ENCODE data around the gene TMTC4. TPM values are rescaled to one million over a fixed set of nuclear protein-coding genes. Genes with fewer than 3 reads are reported as not detected.

Gene TMTC4
- total and polyA plus RNA-seq, 5 donors: 3.8 to 9.1 (median 7.2) TPM

DNA sequence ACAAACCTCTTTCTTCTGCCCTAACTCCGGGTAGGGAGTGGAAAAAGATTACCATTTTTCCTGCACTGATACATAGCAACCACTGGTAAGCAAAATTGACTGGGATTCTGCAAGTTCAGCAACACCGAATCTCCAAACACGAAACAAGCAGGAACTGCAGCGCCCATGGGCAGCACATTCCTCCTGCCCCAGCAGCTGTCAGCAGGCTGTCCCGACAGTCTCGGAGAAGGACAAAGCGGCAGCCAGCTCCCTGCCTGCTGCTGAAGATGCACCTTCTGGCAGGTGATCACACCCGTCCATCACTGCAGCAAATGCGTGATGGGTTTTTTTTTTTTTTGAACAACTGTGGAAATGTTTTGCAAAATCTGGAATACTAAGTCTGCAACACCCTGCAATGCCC lies 6.7 kb downstream of the TMTC4 start:
- Histone ChIP-seq H3K4me3 (ENCODE audit: low read length) (no peak overlapping the region), H3K27me3 (ENCODE audit: control insufficient read depth, insufficient read depth) (no peaks in the 10 kb centered on the region), H3K27ac (ENCODE audit: low read length) (no peak overlapping the region), H3K4me1 (ENCODE audit: control insufficient read depth, insufficient read depth, low read length) (no peaks in the 10 kb centered on the region), H3K9me3 (ENCODE audit: control insufficient read depth, low read length) (no peaks in the 10 kb centered on the region)
- 91% methylated on average over 9 of the region's 9 CpGs for WGBS
- ATAC-seq: no peak
- intact Hi-C loops (cut with DNase I): no loop called here
- no peak for DNase-seq

DNA sequence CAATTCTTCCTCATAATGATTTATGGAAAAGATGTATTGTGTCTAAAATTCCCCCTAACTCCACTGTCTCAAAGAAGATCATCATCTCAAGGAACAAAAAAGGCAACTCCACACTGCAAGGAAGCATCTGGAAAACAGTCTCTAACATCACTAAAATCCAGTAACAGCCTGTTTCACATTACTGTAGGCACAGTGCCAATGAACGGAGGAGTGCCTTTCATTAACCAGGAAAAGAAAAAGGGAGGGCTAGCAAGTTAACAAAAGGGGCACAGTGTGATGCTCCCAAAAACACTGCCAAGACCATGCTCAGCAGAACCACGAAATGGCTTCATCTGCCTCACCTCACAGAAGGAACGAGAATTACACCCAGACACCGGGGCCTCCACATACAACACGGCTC lies 8.5 kb downstream of the TMTC4 start:
- 61% methylated on average over 5 of the region's 5 CpGs for WGBS
- H3K4me3 ChIP-seq (ENCODE audit: low read length): no peak overlapping the region
- no peak overlapping the region for H3K27ac ChIP-seq (ENCODE audit: low read length)
- no peaks in the 10 kb centered on the region for H3K9me3 ChIP-seq (ENCODE audit: control insufficient read depth, low read length)
- no peaks in the 10 kb centered on the region for H3K27me3 ChIP-seq (ENCODE audit: control insufficient read depth, insufficient read depth)
- DNase-seq (no peak), ATAC-seq (no peak)
- intact Hi-C loops (cut with DNase I): no loop called here
- H3K4me1 ChIP-seq (ENCODE audit: control insufficient read depth, insufficient read depth, low read length): no peaks in the 10 kb centered on the region

DNA sequence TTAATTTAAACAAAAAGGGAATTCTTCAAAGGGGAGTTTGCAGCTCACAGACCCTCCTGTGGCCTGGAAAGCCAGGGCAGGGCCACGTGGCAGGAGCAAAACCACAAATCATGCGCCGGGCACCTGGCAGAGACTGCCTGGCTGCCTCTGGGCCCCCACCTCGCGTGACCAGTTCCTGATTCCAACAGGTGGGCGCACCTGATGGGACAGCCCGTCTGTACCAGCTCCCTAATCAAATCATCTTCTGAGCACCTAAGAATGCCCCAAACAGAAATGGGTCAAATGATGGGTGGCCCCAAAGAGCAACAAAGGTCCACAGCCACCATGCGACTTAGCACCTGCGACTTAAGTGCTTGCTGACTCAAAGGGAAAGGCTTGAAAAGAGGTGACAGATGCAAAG lies 9.2 kb downstream of the TMTC4 start:
- Histone ChIP-seq H3K4me1 (ENCODE audit: control insufficient read depth, insufficient read depth, low read length) (no peaks in the 10 kb centered on the region), H3K9me3 (ENCODE audit: control insufficient read depth, low read length) (no peaks in the 10 kb centered on the region), H3K27ac (ENCODE audit: low read length) (no peak overlapping the region), H3K4me3 (ENCODE audit: low read length) (no peak overlapping the region), H3K27me3 (ENCODE audit: control insufficient read depth, insufficient read depth) (no peaks in the 10 kb centered on the region)
- DNase-seq: no peak
- ATAC-seq: no peak
- intact Hi-C loops (cut with DNase I): no loop called here
- WGBS: 92% methylated on average over 9 of the region's 9 CpGs

DNA sequence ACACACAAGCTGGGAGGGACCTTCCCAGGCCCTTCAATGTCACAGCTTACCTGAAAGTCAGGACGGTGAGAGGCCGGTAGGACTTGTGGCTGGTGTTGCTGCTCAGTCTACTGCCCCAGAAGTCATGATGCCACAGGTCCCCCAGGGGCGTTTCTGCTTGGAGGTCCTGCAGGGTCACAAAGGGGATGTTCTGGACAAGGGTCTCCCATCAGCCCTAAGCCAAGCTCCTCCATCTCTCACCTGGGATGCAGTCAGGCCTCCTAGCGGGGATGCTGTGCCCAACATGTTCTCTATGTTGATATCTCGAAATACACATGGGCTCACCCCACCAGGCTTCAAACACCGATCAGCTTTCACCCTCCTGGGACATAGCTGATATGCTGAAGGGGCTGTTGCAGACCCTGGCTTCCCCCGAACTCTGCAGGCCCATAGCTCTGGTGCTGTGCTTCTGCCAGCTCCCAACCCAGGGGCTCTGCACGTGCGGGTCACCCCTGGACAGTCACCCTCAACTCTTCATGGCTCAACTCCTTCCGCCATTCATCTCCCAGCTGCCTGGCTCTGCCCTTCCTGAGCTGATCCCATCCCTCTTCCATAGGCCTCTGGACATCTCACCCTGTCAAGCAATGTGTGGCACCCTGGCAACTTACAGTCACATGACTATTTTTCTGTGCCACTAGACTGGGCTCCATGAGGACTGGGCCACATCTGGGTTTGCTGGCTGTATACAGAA lies 10.3 kb downstream of the TMTC4 start:
- Histone ChIP-seq H3K4me3 (ENCODE audit: low read length) (no peak overlapping the region), H3K27me3 (ENCODE audit: control insufficient read depth, insufficient read depth) (no peaks in the 10 kb centered on the region), H3K9me3 (ENCODE audit: control insufficient read depth, low read length) (no peaks in the 10 kb centered on the region), H3K27ac (ENCODE audit: low read length) (no peak overlapping the region), H3K4me1 (ENCODE audit: control insufficient read depth, insufficient read depth, low read length) (no peaks in the 10 kb centered on the region)
- WGBS: 95% methylated on average over 10 of the region's 10 CpGs
- DNase-seq (no peak), ATAC-seq (no peak)
- intact Hi-C loops (cut with DNase I): no loop called here

- H3K4me3 ChIP-seq (ENCODE audit: low read length): no peak overlapping the region
- H3K27me3 ChIP-seq (ENCODE audit: control insufficient read depth, insufficient read depth): no peaks in the 10 kb centered on the region
- DNase-seq (no peak), ATAC-seq (no peak)
- H3K4me1 ChIP-seq (ENCODE audit: control insufficient read depth, insufficient read depth, low read length): no peaks in the 10 kb centered on the region
- 83% methylated on average over 24 of the region's 24 CpGs for WGBS
- H3K27ac ChIP-seq (ENCODE audit: low read length): no peak overlapping the region
- no peaks in the 10 kb centered on the region for H3K9me3 ChIP-seq (ENCODE audit: control insufficient read depth, low read length)
- intact Hi-C loops (cut with DNase I): no loop called here
Measured at GRCh38 chr13:100662468-100663211, 12.0 kb downstream of the TMTC4 start.

DNA sequence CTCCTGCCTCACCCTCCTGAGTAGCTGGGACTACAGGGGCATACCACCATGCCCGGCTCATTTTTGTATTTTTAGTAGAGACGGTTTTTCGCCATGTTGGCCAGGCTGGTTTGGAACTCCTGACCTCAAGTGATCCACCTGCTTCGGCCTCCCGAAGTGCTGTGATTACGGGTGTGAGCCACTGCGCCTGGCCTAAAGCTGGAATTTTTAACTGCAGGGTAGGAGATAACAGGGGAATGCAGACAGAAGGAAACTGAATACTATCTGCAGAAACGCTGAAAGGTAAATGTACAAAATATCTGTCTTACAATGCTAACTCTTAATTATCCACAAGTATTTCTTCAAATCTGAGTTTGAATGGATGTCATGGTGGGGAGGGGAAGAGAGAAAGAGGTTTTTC lies 13.8 kb downstream of the TMTC4 start:
- Histone ChIP-seq H3K4me1 (ENCODE audit: control insufficient read depth, insufficient read depth, low read length) (no peaks in the 10 kb centered on the region), H3K27ac (ENCODE audit: low read length) (no peak overlapping the region), H3K27me3 (ENCODE audit: control insufficient read depth, insufficient read depth) (no peaks in the 10 kb centered on the region), H3K9me3 (ENCODE audit: control insufficient read depth, low read length) (no peaks in the 10 kb centered on the region), H3K4me3 (ENCODE audit: low read length) (no peak overlapping the region)
- 81% methylated on average over 8 of the region's 8 CpGs for WGBS
- intact Hi-C loops (cut with DNase I): no loop called here
- DNase-seq: no peak
- no peak for ATAC-seq

DNA sequence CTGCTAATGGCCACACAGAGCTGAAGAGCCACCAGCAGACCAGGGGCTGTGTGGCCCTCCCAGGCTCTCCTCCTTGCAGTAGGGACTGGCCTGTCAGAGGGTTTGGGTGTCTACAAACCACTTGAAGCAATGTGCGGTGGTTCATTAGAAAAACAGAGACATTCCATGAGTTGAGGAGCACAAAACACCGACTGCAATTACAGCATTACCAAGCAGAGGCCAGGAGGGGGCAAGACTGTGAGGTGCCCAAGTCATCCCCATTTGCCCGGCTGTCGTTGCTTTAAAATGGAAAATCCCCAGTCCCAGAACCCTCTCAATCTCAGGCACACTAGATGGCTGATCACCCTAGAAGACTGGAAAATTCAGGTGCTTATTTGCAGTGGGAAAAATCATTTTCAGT lies 15.0 kb downstream of the TMTC4 start:
- no peak for DNase-seq
- Histone ChIP-seq H3K4me1 (ENCODE audit: control insufficient read depth, insufficient read depth, low read length) (no peaks in the 10 kb centered on the region), H3K27ac (ENCODE audit: low read length) (no peak overlapping the region), H3K27me3 (ENCODE audit: control insufficient read depth, insufficient read depth) (no peaks in the 10 kb centered on the region), H3K4me3 (ENCODE audit: low read length) (no peak overlapping the region), H3K9me3 (ENCODE audit: control insufficient read depth, low read length) (no peaks in the 10 kb centered on the region)
- intact Hi-C loops (cut with DNase I): no loop called here
- WGBS: 95% methylated on average over 4 of the region's 4 CpGs
- no peak for ATAC-seq

- no peak for ATAC-seq
- Histone ChIP-seq H3K4me1 (ENCODE audit: control insufficient read depth, insufficient read depth, low read length) (no peaks in the 10 kb centered on the region), H3K4me3 (ENCODE audit: low read length) (no peak overlapping the region), H3K9me3 (ENCODE audit: control insufficient read depth, low read length) (no peaks in the 10 kb centered on the region), H3K27me3 (ENCODE audit: control insufficient read depth, insufficient read depth) (no peaks in the 10 kb centered on the region), H3K27ac (ENCODE audit: low read length) (no peak overlapping the region)
- WGBS: 58% methylated on average over 2 of the region's 2 CpGs
- DNase-seq: no peak
- intact Hi-C loops (cut with DNase I): no loop called here
Measured at GRCh38 chr13:100658363-100658762, 16.2 kb downstream of the TMTC4 start.

DNA sequence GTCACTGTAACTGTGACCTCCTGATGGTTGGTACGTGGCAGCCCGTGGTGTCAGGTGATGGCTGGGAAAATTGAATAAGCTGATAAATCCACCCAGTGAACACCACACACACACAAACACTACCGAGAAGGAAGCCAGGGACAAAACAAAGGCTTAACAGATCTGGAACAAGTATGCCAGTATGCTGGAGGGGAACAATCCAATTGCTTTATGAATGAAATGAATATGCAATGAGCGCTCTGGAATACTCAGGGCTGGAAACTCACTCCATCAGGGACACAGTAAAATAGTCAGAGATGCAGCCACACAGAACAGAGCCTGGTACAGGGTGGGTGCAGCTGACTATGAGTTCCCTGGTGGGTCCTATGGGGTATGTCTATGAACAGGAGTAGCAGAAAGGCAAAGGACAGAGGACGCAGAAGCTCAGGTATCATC lies 16.7 kb downstream of the TMTC4 start:
- Histone ChIP-seq H3K4me1 (ENCODE audit: control insufficient read depth, insufficient read depth, low read length) (no peaks in the 10 kb centered on the region), H3K27me3 (ENCODE audit: control insufficient read depth, insufficient read depth) (no peaks in the 10 kb centered on the region), H3K27ac (ENCODE audit: low read length) (no peak overlapping the region), H3K9me3 (ENCODE audit: control insufficient read depth, low read length) (no peaks in the 10 kb centered on the region), H3K4me3 (ENCODE audit: low read length) (no peak overlapping the region)
- intact Hi-C loops (cut with DNase I): no loop called here
- DNase-seq (no peak), ATAC-seq (no peak)
- WGBS: 81% methylated on average over 5 of the region's 5 CpGs

DNA sequence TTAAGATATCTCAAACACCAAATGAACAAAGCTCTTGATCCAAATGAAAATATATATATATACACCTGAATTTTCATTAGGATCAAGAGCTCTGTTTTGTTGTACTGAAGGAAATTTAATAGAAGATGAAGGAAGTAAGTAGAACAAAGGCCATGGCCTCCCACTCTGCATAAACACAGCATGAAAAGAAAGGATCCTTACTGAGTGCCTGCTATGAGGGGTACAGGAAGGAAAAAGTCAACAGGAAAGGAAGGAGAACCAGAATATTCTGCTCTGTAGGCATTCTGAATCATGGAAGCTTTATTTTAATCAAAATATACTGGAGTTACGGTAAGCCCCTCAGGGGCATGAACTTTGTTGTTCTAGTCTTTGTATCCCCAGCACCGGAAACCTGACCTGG lies 22.1 kb downstream of the TMTC4 start:
- H3K4me3 ChIP-seq (ENCODE audit: low read length): no peak overlapping the region

GRCh38 chr13:100650326-100650725 lies 24.3 kb downstream of the TMTC4 start:
- Histone ChIP-seq H3K4me1 (ENCODE audit: control insufficient read depth, insufficient read depth, low read length) (no peaks in the 10 kb centered on the region), H3K27me3 (ENCODE audit: control insufficient read depth, insufficient read depth) (no peaks in the 10 kb centered on the region), H3K27ac (ENCODE audit: low read length) (no peak overlapping the region), H3K9me3 (ENCODE audit: control insufficient read depth, low read length) (no peaks in the 10 kb centered on the region), H3K4me3 (ENCODE audit: low read length) (no peak overlapping the region)
- DNase-seq: no peak
- intact Hi-C loops (cut with DNase I): no loop called here
- ATAC-seq: no peak
- WGBS: 77% methylated on average over 14 of the region's 14 CpGs

More for the DNA sequence above, 22.1 kb downstream of the TMTC4 start:
- intact Hi-C loops (cut with DNase I): no loop called here
- Histone ChIP-seq H3K27ac (ENCODE audit: low read length) (no peak overlapping the region), H3K27me3 (ENCODE audit: control insufficient read depth, insufficient read depth) (no peaks in the 10 kb centered on the region), H3K4me1 (ENCODE audit: control insufficient read depth, insufficient read depth, low read length) (no peaks in the 10 kb centered on the region), H3K9me3 (ENCODE audit: control insufficient read depth, low read length) (no peaks in the 10 kb centered on the region)
- no peak for ATAC-seq
- DNase-seq: no peak
- 79% methylated on average over 2 of the region's 2 CpGs for WGBS

Data from right cardiac atrium (tissue), 5 donors.